Retinal pigment epithelial cell (primary cell): ENCODE results near the gene TUBAL3.

Experiments
- DNase-seq: peaks from one replicate; pipeline ENCODE4 v3.0.0-alpha.2; 2010; ENCODE audit warnings: low read depth
- H3K4me3 ChIP-seq: 2 replicates; pipeline ENCODE4 v1.5.1; 2011; ENCODE audit warnings: mild to moderate bottlenecking, low read length, control low read depth, moderate library complexity
- CTCF ChIP-seq: conservative IDR thresholded peaks from 2 replicates; pipeline ENCODE4 v1.5.1; 2011; ENCODE audit warnings: low read depth, low read length, control low read depth, inconsistent platforms

TUBAL3 gene

GRCh38 chr10:5441106-5441505 lies 36.5 kb upstream of the TUBAL3 start:
- TF ChIP-seq CTCF, result no peak
- H3K4me3 ChIP-seq, result no peak overlapping the region

DNA sequence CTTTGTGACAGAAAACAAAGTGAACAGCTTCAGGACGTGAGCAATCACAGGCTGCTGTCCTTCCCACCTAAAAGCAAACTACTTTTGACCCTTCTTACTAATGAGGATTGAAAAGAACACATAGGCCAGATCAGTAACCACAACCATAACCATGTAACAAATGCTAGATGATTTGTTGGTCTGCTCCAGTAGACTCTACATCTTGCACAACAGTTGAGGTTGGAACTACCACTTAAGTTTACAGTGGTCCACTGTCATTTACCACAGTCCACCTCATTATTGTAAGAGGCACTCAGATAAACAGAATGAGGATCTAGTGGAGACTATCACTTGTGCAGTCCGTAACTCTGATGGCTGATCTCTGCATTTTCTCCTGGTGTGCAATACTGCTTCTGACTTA lies 35.6 kb upstream of the TUBAL3 start:
- H3K4me3 ChIP-seq, result no peak overlapping the region
- no peak for TF ChIP-seq CTCF
- DNase-seq, result no peak

More at GRCh38 chr10:5441106-5441505, 36.5 kb upstream of the TUBAL3 start:
- DNase-seq, result no peak

- H3K4me3 ChIP-seq, result no peak overlapping the region
- no peak for TF ChIP-seq CTCF
- DNase-seq, result no peak
Measured at GRCh38 chr10:5435328-5435727, 30.7 kb upstream of the TUBAL3 start.

GRCh38 chr10:5434017-5434753 lies 29.6 kb upstream of the TUBAL3 start:
- no peak overlapping the region for H3K4me3 ChIP-seq
- TF ChIP-seq CTCF, result peak; percentile 73
- no peak for DNase-seq

DNA sequence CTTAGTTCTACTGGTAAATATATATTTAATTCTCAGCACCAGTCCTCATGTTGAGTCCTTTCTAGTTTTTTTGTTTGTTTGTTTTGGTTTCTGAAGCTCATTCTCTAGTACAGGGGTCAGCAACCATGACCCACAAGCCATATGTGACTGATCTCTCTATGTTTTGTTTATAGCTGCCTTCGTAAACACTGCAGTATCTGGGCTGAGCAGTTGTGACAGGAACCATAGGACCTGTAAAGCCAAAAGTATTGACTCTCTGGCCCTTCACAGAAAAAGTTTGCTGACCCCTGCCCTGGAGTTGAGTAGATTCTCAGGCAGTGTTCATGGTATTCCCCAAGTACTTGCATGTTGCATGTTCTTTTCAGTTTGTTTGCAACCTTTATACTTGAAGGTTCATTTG lies 28.6 kb upstream of the TUBAL3 start:
- TF ChIP-seq CTCF, result no peak
- DNase-seq, result no peak
- no peak overlapping the region for H3K4me3 ChIP-seq

DNA sequence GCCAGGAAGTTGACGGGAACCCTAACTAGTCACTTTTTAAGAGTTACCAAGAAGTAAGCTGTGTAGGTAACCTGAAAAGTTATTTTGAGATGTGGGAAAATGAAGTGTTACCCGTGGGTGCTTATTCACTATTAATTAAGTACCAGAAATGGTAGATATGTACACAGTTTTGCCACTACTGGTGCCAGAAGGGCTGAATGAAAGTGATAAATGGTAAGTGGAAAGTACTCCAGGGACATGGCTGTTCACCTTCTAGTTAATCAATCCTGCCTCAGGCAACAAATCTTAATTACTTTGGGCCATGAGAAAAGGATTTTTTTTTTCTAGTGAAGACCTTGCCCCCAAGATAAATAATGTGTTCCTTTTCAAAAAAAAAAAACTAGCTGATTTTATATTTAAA lies 23.5 kb upstream of the TUBAL3 start:
- no peak for TF ChIP-seq CTCF
- H3K4me3 ChIP-seq, result no peak overlapping the region
- no peak for DNase-seq

GRCh38 chr10:5424751-5425150 lies 20.1 kb upstream of the TUBAL3 start:
- TF ChIP-seq CTCF, result no peak
- H3K4me3 ChIP-seq, result no peak overlapping the region
- no peak for DNase-seq
